ENCODE measurements around the gene AFAP1L2.
"Not testable (repeated sequence)": the region's sequence is repeated elsewhere in the genome, so short reads cannot be mapped to it uniquely, and the experiment has no call there.

AFAP1L2 gene

GRCh38 chr10:114335614-114336013 lies 68.7 kb downstream of the AFAP1L2 start:
- DNase-seq (ENCODE audit: low read depth in 2 of 2) = no peak

- DNase-seq (ENCODE audit: low read depth in 2 of 2) = no peak
These were observed 70.0 kb downstream of the AFAP1L2 start for GRCh38 chr10:114334301-114334700.

GRCh38 chr10:114333441-114333840 lies 70.9 kb downstream of the AFAP1L2 start:
- not testable (repeated sequence) for DNase-seq (ENCODE audit: low read depth in 2 of 2)

DNA sequence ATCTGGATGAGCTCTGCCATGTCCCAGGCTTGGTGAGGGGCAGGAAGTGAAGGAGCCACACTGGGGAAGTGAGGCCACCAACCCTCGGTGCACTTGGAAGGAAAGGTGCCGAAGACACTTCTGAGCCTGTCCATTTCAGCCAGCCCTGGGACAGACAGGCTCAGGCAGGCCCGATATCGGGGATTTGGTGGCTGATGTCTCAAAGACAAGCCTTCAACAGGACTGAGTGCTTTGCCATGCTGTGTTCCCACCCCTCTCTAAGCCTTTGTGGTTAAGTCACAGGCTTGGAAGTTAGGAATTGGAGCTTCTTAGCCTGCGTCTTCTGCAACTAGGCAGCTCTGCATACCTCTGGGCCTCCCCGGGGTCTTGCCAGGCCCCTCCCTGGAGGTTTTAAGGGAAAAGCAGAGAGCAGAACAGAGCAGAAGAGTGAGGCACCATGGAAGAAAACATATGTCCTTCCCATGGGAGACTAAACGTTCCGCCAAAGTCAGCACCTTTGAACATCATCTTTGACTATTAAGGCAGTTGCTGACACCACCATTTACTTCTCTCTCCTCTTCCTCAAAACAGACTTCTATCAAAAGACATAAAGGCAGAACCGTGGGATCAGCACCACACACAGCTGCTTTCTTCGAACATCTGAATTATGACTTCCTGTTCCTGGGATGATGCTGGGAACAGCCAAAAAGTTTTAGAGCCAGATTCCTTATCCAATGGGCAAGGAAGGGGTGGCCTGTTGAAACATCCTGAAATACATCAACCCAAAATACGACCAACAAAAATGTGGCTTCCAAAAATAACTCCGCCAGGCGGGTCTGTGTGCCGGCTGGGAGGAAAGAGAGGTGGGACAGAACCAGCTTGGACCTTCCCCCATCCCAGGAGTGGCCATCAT lies 71.8 kb downstream of the AFAP1L2 start:
- no peak for DNase-seq (ENCODE audit: low read depth in 2 of 2)

GRCh38 chr10:114329634-114330365 lies 74.5 kb downstream of the AFAP1L2 start:
- no peak for DNase-seq (ENCODE audit: low read depth in 2 of 2)

- no peak for DNase-seq (ENCODE audit: low read depth in 2 of 2)
These were observed 75.4 kb downstream of the AFAP1L2 start for GRCh38 chr10:114328874-114329273.

DNA sequence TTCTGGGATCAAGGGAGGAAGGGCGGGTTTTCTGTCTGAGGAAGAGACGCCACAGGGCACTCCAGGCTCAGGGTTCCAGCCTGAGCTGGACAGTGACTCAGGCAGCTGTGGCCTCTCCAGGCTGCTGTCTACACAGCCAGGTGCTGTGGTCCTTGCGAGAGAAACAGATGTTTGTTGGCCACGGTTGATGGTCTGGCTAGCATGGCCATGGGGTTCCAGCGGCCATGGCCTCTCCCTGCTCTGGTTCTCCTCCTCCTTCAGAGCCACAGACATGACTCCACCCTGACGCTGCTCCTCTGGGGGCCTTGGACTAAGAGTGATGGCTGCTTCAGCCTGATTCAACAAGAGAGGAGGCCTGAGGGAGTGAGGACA lies 75.9 kb downstream of the AFAP1L2 start:
- DNase-seq (ENCODE audit: low read depth in 2 of 2) = no peak

- DNase-seq (ENCODE audit: low read depth in 2 of 2) = no peak
These were observed 76.5 kb downstream of the AFAP1L2 start for GRCh38 chr10:114327537-114328440.

DNA sequence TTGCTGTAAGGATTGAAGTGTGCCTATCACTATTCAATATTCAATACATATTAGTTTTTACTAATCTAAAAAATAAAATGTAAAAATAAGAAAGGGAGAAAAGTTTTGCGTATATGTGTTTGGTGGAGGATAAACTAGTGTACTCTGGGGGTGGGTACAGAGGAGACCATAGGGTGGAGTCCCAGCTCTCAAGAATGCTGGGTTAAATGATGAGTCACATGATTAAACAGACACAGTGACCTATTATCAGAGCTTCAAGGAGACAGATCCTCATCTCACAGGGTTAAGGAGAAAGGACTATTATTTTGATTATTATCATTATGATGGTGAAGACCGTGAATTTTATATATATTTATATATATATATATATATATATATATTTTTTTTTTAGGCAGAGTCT lies 77.5 kb downstream of the AFAP1L2 start:
- no peak for DNase-seq (ENCODE audit: low read depth in 2 of 2)

DNA sequence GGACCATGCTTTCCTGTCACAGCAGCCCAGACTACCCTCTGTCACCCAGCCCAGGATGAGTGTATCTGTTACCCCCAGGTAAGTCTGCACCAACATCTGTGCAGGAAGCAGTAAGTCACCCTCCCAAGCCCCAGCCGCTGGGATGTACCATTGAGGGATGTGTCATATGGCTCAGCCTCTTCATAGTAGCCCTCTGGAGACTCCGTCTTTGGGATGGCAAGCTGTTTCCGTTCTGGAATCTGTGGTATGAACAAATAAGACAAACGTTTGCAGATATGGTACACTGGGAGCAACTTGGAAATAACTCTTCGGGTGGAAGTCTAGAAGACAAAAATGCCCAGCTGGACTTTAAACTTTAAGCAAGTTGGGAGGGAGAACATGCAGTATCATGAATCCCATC lies 81.3 kb downstream of the AFAP1L2 start:
- no peak for DNase-seq (ENCODE audit: low read depth in 2 of 2)

DNA sequence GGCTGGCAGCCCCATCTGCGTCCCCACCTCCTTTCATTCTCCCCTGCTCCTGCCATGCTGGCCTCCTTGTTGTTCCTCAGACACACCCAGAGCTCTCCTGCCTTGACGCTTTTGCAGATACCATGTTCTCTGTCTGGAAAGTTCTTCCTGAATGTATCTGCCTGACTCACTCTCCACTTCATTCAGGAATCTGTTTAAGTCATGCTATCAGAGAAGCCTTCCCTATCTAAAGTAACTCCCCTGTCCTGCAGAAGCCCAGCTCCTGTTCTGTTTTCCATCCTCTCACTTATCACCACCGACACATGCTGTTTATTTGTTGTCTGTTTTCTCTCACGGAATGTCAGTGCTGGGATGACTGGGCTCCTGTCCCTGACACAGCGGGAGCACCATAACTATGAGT lies 82.0 kb downstream of the AFAP1L2 start:
- DNase-seq (ENCODE audit: low read depth in 2 of 2) = no peak

- DNase-seq (ENCODE audit: low read depth in 2 of 2) = no peak
These were observed 83.8 kb downstream of the AFAP1L2 start for GRCh38 chr10:114320249-114321116.

- no peak for DNase-seq (ENCODE audit: low read depth in 2 of 2)
These were observed 84.7 kb downstream of the AFAP1L2 start for GRCh38 chr10:114319406-114320248.

- DNase-seq (ENCODE audit: low read depth in 2 of 2) = no peak
These were observed 87.6 kb downstream of the AFAP1L2 start for GRCh38 chr10:114316744-114317143.

GRCh38 chr10:114315566-114316420 lies 88.5 kb downstream of the AFAP1L2 start:
- DNase-seq (ENCODE audit: low read depth in 2 of 2) = no peak

- no peak for DNase-seq (ENCODE audit: low read depth in 2 of 2)
These were observed 90.4 kb downstream of the AFAP1L2 start for GRCh38 chr10:114313866-114314265.

DNA sequence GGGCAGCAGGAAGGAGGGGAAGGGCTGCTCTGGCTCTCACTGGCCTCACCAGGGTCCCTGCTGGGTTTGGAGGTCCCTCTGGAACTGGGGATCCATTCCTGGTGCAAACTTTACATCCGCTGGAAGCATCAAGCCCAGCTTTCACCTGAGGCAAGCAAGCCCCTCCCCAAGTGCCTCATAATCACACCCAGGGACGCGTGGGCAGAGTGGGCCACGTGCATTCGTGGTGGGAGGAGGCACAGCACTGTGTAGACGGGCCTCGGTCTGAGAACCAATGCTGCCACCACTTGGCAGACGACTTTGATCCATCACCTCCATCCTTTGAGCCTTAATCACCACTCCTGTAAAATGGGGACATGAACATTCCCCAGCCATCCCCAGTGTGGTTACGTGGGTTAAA lies 91.2 kb downstream of the AFAP1L2 start:
- DNase-seq (ENCODE audit: low read depth in 2 of 2) = no peak

GRCh38 chr10:114311496-114312209 lies 92.6 kb downstream of the AFAP1L2 start:
- DNase-seq (ENCODE audit: low read depth in 2 of 2) = no peak

GRCh38 chr10:114311023-114311422 lies 93.3 kb downstream of the AFAP1L2 start:
- DNase-seq (ENCODE audit: low read depth in 2 of 2) = no peak

Data from activated CD4-positive, alpha-beta T cell treated with anti-CD3 and anti-CD28 coated beads for 24 hours (primary cell).